Fibroblast of skin of abdomen (primary cell): ENCODE results near the gene MMP23B.

Experiments
- DNase-seq: peaks from one replicate; pipeline ENCODE4 v3.0.0-alpha.2; 2013

Gene MMP23B

DNA sequence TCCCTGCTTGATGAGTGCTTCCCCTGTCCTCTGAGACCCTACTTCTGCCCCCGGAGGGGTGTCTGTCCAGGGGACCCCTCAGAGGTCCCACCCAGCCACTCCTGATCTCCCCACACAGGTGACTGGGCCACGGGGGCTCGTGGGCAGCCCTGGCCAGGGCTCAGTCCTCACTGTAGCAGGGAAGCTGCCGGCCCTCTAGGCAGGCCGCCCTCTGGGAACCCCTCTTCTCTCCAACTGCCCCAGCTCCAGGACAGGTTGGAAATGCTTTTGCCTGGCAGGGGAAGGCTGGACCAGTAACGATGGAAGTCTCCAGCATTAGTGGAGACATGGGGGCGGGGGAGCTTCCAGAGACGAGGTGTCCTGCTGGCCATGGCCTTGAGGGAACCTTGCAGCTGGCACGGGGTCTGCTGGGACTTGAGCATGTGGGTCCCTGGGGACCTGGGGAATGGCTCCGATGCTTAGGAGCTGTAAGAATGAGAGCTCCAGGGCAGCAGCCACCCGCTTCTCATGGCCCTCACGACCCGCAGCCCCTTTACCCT is 28.9 kb upstream of the MMP23B start:
- DNase-seq: no peak

DNA sequence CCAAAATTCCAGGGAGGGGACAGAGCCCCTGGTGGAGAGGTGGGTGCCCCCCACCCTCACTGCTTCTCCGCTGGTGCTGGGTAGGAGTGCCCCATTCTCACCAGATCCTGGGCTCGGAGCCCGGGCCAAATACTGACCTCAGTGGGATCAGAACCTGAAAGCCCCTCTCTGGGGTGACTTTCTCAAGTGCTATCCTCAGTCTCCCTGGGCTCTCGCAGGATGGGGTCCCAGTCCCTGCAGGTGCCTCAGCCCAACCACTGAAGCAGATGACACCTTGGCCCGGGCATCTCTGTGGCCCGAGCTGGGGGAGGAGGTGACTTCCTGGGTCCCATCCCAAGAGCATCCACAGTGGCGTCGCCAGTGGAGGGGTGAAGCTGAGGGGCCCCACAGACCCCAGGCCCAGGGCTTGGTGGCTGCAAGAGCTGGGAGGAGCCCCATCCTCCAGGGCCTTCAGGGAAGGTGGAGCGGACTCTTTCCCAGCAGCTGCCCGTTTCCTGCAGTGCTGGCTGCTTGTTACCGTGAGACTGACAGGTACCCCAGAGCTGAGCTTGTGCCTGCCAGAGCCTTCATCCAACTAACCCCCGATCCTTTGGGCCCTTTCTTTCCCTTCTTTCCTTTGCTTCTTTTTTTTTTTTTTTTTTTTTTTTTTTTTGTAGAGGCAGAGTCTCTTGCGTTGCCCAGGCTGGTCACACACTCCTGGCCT is 28.2 kb upstream of the MMP23B start:
- no peak for DNase-seq

- no peak for DNase-seq
These were observed 27.5 kb upstream of the MMP23B start for GRCh38 chr1:1604374-1605033.

DNA sequence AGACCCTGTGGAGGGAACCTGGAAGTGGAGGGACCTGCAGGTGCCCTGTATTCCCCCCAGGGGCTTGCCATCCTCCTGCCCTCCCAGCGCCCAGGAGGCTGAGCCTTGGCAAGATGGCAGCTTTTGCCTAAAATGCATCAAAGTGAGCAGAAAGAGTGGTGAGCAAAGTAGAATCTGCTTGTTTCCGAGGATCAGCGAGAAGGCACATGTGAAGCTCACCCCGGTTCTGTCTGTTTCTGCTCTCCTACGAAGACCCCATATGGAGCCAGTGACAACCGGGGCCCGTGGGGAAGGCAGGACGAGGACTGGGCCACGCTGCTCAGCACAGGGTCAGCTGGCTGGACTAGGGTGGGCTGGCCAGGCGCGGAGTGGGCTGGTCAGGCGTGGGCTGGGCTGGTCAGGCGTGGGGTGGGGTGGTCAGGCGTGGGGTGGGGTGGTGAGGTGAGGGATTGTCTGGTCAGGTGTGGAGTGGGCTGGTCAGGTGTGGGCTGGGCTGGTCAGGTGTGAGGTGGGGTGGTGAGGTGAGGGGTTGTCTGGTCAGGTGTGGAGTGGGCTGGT is 26.9 kb upstream of the MMP23B start:
- no peak for DNase-seq

- no peak for DNase-seq
These were observed 26.2 kb upstream of the MMP23B start for GRCh38 chr1:1605724-1606123.

- DNase-seq: no peak
These were observed 25.7 kb upstream of the MMP23B start for GRCh38 chr1:1606232-1606631.

- no peak for DNase-seq
These were observed 22.0 kb upstream of the MMP23B start for GRCh38 chr1:1609822-1610485.

- no peak for DNase-seq
These were observed 21.2 kb upstream of the MMP23B start for GRCh38 chr1:1610796-1611195.

- no peak for DNase-seq
These were observed 19.9 kb upstream of the MMP23B start for GRCh38 chr1:1612104-1612400.

GRCh38 chr1:1613509-1614082 is 18.4 kb upstream of the MMP23B start:
- DNase-seq: no peak

- DNase-seq: no peak
These were observed 17.6 kb upstream of the MMP23B start for GRCh38 chr1:1614204-1614953.

DNA sequence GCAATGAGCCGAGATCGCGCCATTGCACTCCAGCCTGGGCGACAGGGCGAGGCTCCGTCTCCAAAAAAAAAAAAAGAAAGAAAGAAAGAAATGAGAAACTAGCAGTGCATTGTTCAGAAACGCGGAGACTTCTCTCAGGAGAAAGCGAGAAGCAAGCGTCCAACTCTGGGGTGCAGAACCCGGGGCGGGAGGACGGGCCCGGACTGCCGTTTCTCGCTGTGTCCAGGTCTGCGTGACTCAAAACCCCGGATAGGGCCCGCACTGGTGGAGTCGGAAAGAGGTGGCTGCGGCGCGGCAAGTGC is 17.1 kb upstream of the MMP23B start:
- DNase-seq: no peak

DNA sequence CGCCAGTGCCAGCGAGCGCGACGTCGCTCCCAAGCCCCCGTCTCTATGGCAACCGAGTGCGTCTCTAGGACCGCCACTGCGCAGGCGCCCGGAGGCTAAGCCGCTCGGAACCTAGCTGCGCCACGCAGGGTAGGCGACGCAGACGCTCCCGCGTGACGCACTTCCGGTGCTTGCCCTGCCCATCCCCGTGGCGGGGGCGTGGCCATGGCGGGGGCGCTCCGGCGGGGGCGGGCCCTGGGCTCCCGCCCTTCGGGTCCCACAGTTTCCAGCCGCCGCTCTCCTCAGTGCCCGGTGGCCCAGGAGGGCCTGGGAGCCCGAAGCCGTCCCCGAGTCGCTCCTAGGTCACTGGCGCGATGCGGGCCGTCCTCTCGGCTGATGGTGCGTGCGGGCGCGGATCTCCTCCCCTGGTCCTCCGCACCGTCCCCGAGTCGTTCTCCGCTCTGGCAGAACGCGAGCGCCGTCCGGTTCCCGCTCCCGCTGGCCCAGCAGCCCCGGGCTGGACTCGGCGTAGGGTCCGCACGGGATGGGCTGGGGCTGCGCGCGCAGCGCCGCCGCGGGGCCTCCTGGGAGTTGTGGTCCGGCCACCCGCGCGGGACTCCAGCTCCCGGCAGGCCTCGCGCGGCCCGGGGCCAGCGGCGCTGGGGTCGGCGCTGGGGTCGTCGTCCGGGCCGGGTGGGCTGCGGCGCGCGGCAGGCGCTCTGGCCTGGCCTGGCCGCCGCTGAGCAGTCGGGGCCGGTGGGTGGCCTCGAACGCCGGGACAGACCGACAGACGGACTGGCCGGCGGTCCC is 16.5 kb upstream of the MMP23B start, which contains the start of gene MIB2:
TSS of gene MIB2 (plus strand) at position 245 of the 789 bp plus-strand sequence. CDS start 7,953 bp downstream, outside the sequence.
- DNase-seq: peak; percentile 96

- DNase-seq: no peak
These were observed 15.8 kb upstream of the MMP23B start for GRCh38 chr1:1616045-1616790.

GRCh38 chr1:1616838-1617237 is 15.1 kb upstream of the MMP23B start:
- no peak for DNase-seq

DNA sequence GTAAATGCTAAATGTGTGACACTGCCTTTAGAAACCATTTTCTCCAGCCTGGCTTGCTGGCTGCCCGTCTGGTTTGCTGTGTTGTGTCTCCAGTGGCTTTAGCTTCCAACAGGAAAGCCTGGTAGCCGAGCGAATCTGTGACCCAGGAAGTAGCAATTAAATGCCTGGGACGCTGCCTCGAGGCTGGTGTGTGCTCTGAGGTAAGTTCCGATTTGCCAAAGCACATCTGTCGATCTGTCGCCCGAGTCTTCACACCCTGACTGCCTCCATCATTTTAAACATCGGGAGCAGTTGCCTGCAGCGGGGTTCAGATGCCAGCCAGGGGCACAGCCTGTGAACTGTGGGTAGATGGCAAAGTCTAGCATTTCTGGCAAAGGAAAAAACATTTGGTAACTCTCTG is 14.5 kb upstream of the MMP23B start:
- no peak for DNase-seq

DNA sequence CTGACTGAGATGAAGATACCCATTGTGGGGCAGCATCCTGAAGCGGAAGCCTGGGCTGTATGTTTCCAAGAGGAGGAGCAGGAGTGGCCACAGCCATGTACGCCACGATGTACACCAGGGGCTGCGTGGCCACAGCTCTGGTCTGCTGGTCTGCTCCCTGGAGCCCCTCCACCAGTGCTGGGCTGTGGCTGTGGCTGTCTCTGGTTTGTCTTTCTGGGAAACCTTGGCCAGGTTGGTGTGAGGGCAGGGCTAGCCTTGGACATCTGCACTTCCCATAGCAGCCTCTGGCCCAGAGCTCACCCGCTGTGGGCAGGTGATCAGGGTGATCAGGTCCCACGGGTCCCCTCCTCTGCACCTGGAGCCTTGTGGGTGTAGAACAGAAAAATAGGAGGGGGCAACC is 14.0 kb upstream of the MMP23B start:
- no peak for DNase-seq

- DNase-seq: no peak
These were observed 13.4 kb upstream of the MMP23B start for GRCh38 chr1:1618396-1619068.

DNA sequence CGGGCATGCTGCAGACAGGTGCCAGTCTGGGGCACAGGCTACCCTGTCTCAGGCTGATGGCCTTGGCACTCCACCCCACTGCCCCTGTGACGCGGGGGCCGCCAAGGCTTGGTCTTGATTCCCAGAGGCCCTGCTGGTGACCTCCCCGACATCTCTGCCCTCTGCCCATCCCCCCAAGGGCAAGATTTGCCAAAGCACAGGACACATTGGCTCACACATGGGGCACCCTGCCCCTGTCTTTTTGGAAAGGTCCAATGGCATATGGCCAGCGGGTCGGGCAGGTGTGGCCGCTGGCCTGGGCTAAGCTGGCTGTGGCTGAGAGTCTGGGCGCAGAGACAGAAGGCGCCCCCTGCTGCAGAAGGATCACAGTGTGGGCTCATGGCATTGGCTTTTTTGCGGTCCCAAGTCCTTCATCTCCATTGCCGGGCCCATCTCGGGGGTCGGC is 12.0 kb upstream of the MMP23B start:
- no peak for DNase-seq

GRCh38 chr1:1620433-1621139 is 11.4 kb upstream of the MMP23B start:
- no peak for DNase-seq
